Psoas muscle (tissue), 8 donors: Measurements from ENCODE around the gene RBM20. TPM values are rescaled to one million over a fixed set of nuclear protein-coding genes. Genes with fewer than 3 reads are reported as not detected.

Experiments
- ATAC-seq, 4 donors: fragments of 200-7000 bp; cut with Tn5 transposase; one replicate each; pipeline ENCODE4 v1.9.1; 2020; ENCODE audit warnings: moderate library complexity in 3 of 4, mild to moderate bottlenecking in 2 of 4
- DNase-seq, 2 donors: peaks; one replicate each; pipeline ENCODE4 v3.0.0-alpha.2; 2020
- H3K27ac ChIP-seq: fragments of 200-600 bp; one replicate; pipeline ENCODE4 v1.8.0; 2022
- H3K27me3 ChIP-seq, 3 donors: fragments of 200-600 bp in 1 of 3; one replicate each; pipeline versions ENCODE4 v1.6.1 to v1.8.0; 2013 to 2022; ENCODE audit warnings: low read length in 2 of 3, mild to moderate bottlenecking in 2 of 3, moderate library complexity in 1 of 3; ENCODE audit not compliant: insufficient read depth in 3 of 3
- H3K36me3 ChIP-seq, 2 donors: fragments of 200-600 bp in 1 of 2; one replicate each; pipeline versions ENCODE4 v1.6.1 to v1.8.0; 2013 to 2022; ENCODE audit warnings: low read depth in 1 of 2, mild to moderate bottlenecking in 1 of 2, moderate library complexity in 1 of 2; ENCODE audit not compliant: insufficient read depth in 1 of 2
- H3K4me1 ChIP-seq: fragments of 200-600 bp; one replicate; pipeline ENCODE4 v1.8.0; 2022
- H3K4me3 ChIP-seq: fragments of 200-600 bp; one replicate; pipeline ENCODE4 v1.8.0; 2022; ENCODE audit warnings: mild to moderate bottlenecking
- H3K9me3 ChIP-seq: fragments of 200-600 bp; one replicate; pipeline ENCODE4 v1.8.0; 2022
- CTCF ChIP-seq: fragments of 200-600 bp; IDR thresholded peaks from one replicate; pipeline ENCODE4 v1.8.0; 2022; ENCODE audit warnings: antibody characterized with exemption
- WGBS, 3 donors: extraction: QIAGEN DNeasy Blood & Tissue Kit; methylation state at CpG; one replicate each; pipeline versions ENCODE4 v1.1.6 to v1.1.7; 2013; 5-methylcytosine and 5-hydroxymethylcytosine counted together
- intact Hi-C, 2 donors: fragments of 100-400 bp; cut with DNase I; formaldehyde crosslinking; loops; one replicate each; pipeline versions ENCODE4 v1.11.0 to v1.14.2; 2022
- polyA plus RNA-seq, 3 donors: library from polyadenylated mRNA; stranded (reverse); fragments of 200-250 nt; gene quantifications; one replicate each; pipeline ENCODE4 v1.2.3, GENCODE V29; 2013
- total RNA-seq, 4 donors: library from RNA; stranded (reverse); fragmentation: NEBNext Ultra II Directional in 2 of 4; extraction: Animal tissue kit (Norgen Biotek cat#: 25700) in 2 of 4; gene quantifications; one replicate each; pipeline versions ENCODE4 v1.2.1 to v1.2.4, GENCODE V29; 2021 to 2023
- donor health status: healthy with polysubstance abuse.
- donor health status: DM: no; HTN: no; CAD: no; lungs with moderate emphysema.
- donor health status: Bipolar disorder and iron deficiency.
- donor health status: healthy.
- donor health status: DM: yes; HTN: yes; CAD: no.
- donor health status: DM: no; HTN: no; CAD: no.
- donor health status: DM: no; HTN: no; CAD: no.
- donor health status: DM: yes; HTN: yes; CAD: no.

The RBM20 gene
- total and polyA plus RNA-seq, 7 donors, result 1.6 to 48.8 (median 14.2) TPM

- intact Hi-C loops, result no loop called here
- 67 to 81% (median 74%) methylated on average over 13 of the region's 13 CpGs for WGBS, 3 donors
These were observed 2.4 kb downstream of the RBM20 start for GRCh38 chr10:110646417-110647135.

GRCh38 chr10:110647136-110647430, 2.9 kb downstream of the RBM20 start:
- no peak for DNase-seq
- Histone ChIP-seq H3K36me3 (no peaks in the 10 kb centered on the region), H3K27me3 (peaks cover 0 to 4% (median 0%) of the 10 kb centered on the region in 3 donors), H3K4me3 (peak overlapping the region; percentile 88), H3K9me3 (no peaks in the 10 kb centered on the region), H3K27ac (peak overlapping the region; percentile 96), H3K4me1 (peaks cover 56% of the 10 kb centered on the region)
- intact Hi-C loops, result no loop called here
- 78 to 91% (median 88%) methylated on average over 3 of the region's 3 CpGs for WGBS, 3 donors
- no peak for TF ChIP-seq CTCF
- no peak for ATAC-seq

More at GRCh38 chr10:110646417-110647135, 2.4 kb downstream of the RBM20 start:
- H3K4me1 ChIP-seq, result peaks cover 51% of the 10 kb centered on the region
- no peaks in the 10 kb centered on the region for H3K9me3 ChIP-seq
- no peaks in the 10 kb centered on the region for H3K36me3 ChIP-seq
- DNase-seq, result no peak
- H3K27me3 ChIP-seq, result peaks cover 0 to 4% (median 0%) of the 10 kb centered on the region in 3 donors
- peak in 1 of 4 donors; percentile 34 for ATAC-seq
- H3K27ac ChIP-seq, result peak overlapping the region; percentile 96
- peak overlapping the region; percentile 88 for H3K4me3 ChIP-seq
- TF ChIP-seq CTCF, result no peak

GRCh38 chr10:110648692-110649346, 4.7 kb downstream of the RBM20 start:
- Histone ChIP-seq H3K4me3 (peak overlapping the region; percentile 2), H3K36me3 (no peaks in the 10 kb centered on the region), H3K4me1 (peaks cover 72% of the 10 kb centered on the region), H3K27ac (peak overlapping the region; percentile 96), H3K9me3 (no peaks in the 10 kb centered on the region), H3K27me3 (no peaks in the 10 kb centered on the region)
- 78 to 98% (median 85%) methylated on average over 3 of the region's 3 CpGs for WGBS, 3 donors
- ATAC-seq, result no peak
- DNase-seq, result no peak
- peak; percentile 15 for TF ChIP-seq CTCF
- intact Hi-C loops, result no loop called here

- ATAC-seq (no peak), DNase-seq (no peak)
- intact Hi-C loops, result no loop called here
- no peaks in the 10 kb centered on the region for H3K27me3 ChIP-seq
- no peaks in the 10 kb centered on the region for H3K36me3 ChIP-seq
- no peaks in the 10 kb centered on the region for H3K9me3 ChIP-seq
- H3K27ac ChIP-seq, result peak overlapping the region; percentile 96
- TF ChIP-seq CTCF, result no peak
- H3K4me3 ChIP-seq, result peak overlapping the region; percentile 2
- 51 to 72% (median 64%) methylated on average over 6 of the region's 6 CpGs for WGBS, 3 donors
- peaks cover 80% of the 10 kb centered on the region for H3K4me1 ChIP-seq
These were observed 5.5 kb downstream of the RBM20 start for GRCh38 chr10:110649347-110650264.
